GM23248 (cell line): Measurements from ENCODE around the gene ADGRV1.

Experiments used
- EZH2 ChIP-seq: fragments of 200-600 bp; sonication (generic); IDR thresholded peaks from 2 replicates; pipeline ENCODE4 v1.6.1; 2018; ENCODE audit warnings: antibody characterized with exemption, mild to moderate bottlenecking; ENCODE audit not compliant: insufficient read depth, poor library complexity, severe bottlenecking
- EZH2phosphoT487 ChIP-seq: fragments of 200-600 bp; sonication (generic); IDR thresholded peaks from 2 replicates; pipeline ENCODE4 v1.6.1; 2018; ENCODE audit warnings: antibody characterized with exemption, moderate library complexity, mild to moderate bottlenecking, low read depth; ENCODE audit not compliant: insufficient read depth

DNA sequence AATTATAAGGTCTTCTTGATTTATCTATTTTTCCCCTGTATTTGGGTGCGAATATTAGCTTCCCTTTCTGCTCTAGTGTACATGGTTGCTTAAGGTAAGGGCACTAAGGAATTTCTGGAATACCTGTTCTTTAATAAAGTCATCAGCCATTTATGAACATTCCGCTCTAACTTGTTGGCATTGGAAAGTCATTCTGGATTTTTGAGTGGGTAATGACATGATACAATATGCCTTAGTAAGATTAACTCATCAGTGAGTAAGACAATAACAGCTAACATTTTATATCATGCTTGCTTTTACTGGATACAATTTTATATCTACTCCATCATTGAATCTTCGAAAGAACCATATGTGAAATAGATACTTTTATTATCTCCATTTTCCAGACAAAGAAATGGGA, 628.4 kb downstream of the ADGRV1 start:
- TF ChIP-seq EZH2 (no peak), EZH2phosphoT487 (no peak)
